AG08396 (cell line): ENCODE measurements around the gene RAB40C.

Experiments
- DNase-seq: peaks from one replicate; pipeline ENCODE4 v3.0.0; 2012; ENCODE audit warnings: low spot score, mixed read lengths

RAB40C gene

GRCh38 chr16:617855-618254, 28.0 kb downstream of the RAB40C start:
- DNase-seq: no peak

GRCh38 chr16:619476-620100, 29.7 kb downstream of the RAB40C start:
- no peak for DNase-seq

- DNase-seq: no peak
Measured at GRCh38 chr16:620700-621525, 31.0 kb downstream of the RAB40C start.

GRCh38 chr16:621526-622105, 31.8 kb downstream of the RAB40C start:
- DNase-seq: no peak

- DNase-seq: no peak
Measured at GRCh38 chr16:622920-623280, 33.0 kb downstream of the RAB40C start.

GRCh38 chr16:624526-625070, 34.7 kb downstream of the RAB40C start:
- no peak for DNase-seq

- DNase-seq: no peak
Measured at GRCh38 chr16:625117-625976, 35.5 kb downstream of the RAB40C start.

GRCh38 chr16:625977-626765, 36.3 kb downstream of the RAB40C start:
- no peak for DNase-seq

- DNase-seq: peak; percentile 99
Measured at GRCh38 chr16:626787-627453, 37.1 kb downstream of the RAB40C start.

GRCh38 chr16:627454-628239, 37.8 kb downstream of the RAB40C start:
- no peak for DNase-seq

GRCh38 chr16:628321-629061, 38.6 kb downstream of the RAB40C start:
- no peak for DNase-seq

GRCh38 chr16:629185-629832, 39.4 kb downstream of the RAB40C start:
- DNase-seq: no peak

GRCh38 chr16:629833-630248, 40.0 kb downstream of the RAB40C start:
- no peak for DNase-seq

GRCh38 chr16:630249-630814, 40.5 kb downstream of the RAB40C start:
- no peak for DNase-seq

GRCh38 chr16:630815-631405, 41.0 kb downstream of the RAB40C start, which contains the start of gene WFIKKN1:
Gene WFIKKN1 (plus strand): TSS chr16:630985. CDS start chr16:631254, 269 bp downstream.
- DNase-seq: no peak

- no peak for DNase-seq
Measured at GRCh38 chr16:631808-632358, 42.0 kb downstream of the RAB40C start.
